ENCODE data around the gene TMPRSS6. TPM values are rescaled to one million over a fixed set of nuclear protein-coding genes. Genes with fewer than 3 reads are reported as not detected.

The TMPRSS6 gene
- total and polyA plus RNA-seq, 2 donors, result 0.04 TPM; not detected in 1

GRCh38 chr22:37058917-37059701, 50.4 kb downstream of the TMPRSS6 start:
- no peak for DNase-seq (ENCODE audit: extremely low spot score)
- no peaks in the 10 kb centered on the region for H3K4me1 ChIP-seq (ENCODE audit: insufficient read depth)
- peaks cover 4% of the 10 kb centered on the region for H3K36me3 ChIP-seq (ENCODE audit: insufficient read depth)
- no peak overlapping the region for H3K4me3 ChIP-seq (ENCODE audit: low read depth, low read length)
- 92% methylated on average over 28 of the region's 28 CpGs for WGBS
- H3K27ac ChIP-seq (ENCODE audit: low read depth), result no peak overlapping the region

GRCh38 chr22:37057796-37058510, 51.6 kb downstream of the TMPRSS6 start:
- Histone ChIP-seq H3K27ac (ENCODE audit: low read depth) (no peak overlapping the region), H3K4me1 (ENCODE audit: insufficient read depth) (no peaks in the 10 kb centered on the region), H3K4me3 (ENCODE audit: low read depth, low read length) (no peak overlapping the region), H3K36me3 (ENCODE audit: insufficient read depth) (peaks cover 4% of the 10 kb centered on the region)
- 85% methylated on average over 12 of the region's 12 CpGs for WGBS
- no peak for DNase-seq (ENCODE audit: extremely low spot score)

DNA sequence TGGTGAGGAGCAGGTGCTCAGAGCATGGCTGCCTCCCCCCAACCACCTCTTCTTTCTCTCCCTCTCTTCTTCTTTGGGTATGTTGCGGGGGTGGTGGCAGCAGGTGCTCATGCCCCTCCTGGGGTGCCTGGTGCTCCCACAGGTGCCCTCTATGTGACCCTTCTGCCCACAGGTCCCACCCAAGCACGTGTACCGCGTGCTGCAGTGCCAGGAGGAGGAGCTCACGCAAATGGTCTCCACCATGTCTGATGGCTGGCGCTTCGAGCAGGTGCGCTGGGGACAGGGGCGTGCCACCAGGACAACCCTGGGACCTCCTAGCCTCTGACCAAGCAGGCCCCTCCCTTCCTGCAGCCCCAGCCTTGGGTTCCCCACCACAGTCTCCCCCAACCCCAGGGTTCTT, 52.3 kb downstream of the TMPRSS6 start:
- Histone ChIP-seq H3K27ac (ENCODE audit: low read depth) (no peak overlapping the region), H3K4me3 (ENCODE audit: low read depth, low read length) (no peak overlapping the region), H3K4me1 (ENCODE audit: insufficient read depth) (no peaks in the 10 kb centered on the region), H3K36me3 (ENCODE audit: insufficient read depth) (peaks cover 4% of the 10 kb centered on the region)
- no peak for DNase-seq (ENCODE audit: extremely low spot score)
- 84% methylated on average over 9 of the region's 9 CpGs for WGBS

- Histone ChIP-seq H3K27ac (ENCODE audit: low read depth) (no peak overlapping the region), H3K36me3 (ENCODE audit: insufficient read depth) (peaks cover 4% of the 10 kb centered on the region), H3K4me1 (ENCODE audit: insufficient read depth) (no peaks in the 10 kb centered on the region), H3K4me3 (ENCODE audit: low read depth, low read length) (no peak overlapping the region)
- no peak for DNase-seq (ENCODE audit: extremely low spot score)
- WGBS, result 97% methylated on average over 13 of the region's 13 CpGs
These were observed 53.3 kb downstream of the TMPRSS6 start for GRCh38 chr22:37056246-37056645.

DNA sequence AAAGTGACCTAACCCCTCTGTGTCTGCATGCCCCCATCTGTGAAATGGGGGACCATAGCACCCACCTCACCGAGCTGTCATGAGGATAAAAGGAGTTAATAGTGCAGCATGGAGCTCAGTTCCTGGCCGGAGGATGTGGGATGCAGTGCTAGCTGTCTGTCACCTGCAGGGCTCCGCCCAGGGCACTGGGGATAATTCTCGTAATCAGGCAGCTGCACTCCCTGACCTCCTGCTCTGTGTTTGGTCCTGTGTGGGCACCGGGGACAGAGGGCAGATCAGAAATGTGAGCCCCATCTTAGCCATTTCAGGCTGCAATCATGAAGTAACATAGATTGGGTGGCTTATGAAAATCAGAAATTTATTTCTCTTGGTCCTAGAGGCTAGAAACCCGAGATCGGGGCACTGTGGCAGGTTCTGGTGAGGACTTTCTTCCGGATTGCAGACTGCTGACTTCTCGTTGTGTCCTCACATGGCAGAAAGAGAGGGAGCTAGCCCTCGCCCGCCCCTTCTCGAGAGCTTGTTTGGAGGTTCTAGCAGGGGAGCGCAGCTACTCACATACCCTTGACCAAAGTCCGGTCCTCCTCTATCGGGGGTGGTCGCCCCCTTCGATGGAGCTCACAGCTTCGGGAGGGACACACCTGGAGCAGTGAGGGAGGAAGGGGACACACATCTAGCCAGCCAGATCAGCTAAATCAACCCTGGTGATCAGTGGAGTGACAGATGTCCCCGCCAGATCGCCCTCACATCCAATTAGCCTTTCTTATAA, 54.7 kb downstream of the TMPRSS6 start:
- H3K4me1 ChIP-seq (ENCODE audit: insufficient read depth), result no peaks in the 10 kb centered on the region
- 94% methylated on average over 20 of the region's 20 CpGs for WGBS
- H3K27ac ChIP-seq (ENCODE audit: low read depth), result no peak overlapping the region
- H3K4me3 ChIP-seq (ENCODE audit: low read depth, low read length), result no peak overlapping the region
- DNase-seq (ENCODE audit: extremely low spot score), result no peak
- peaks cover 4% of the 10 kb centered on the region for H3K36me3 ChIP-seq (ENCODE audit: insufficient read depth)

- 79% methylated on average over 8 of the region's 8 CpGs for WGBS
- DNase-seq (ENCODE audit: extremely low spot score), result no peak
- no peaks in the 10 kb centered on the region for H3K36me3 ChIP-seq (ENCODE audit: insufficient read depth)
These were observed 55.5 kb downstream of the TMPRSS6 start for GRCh38 chr22:37054056-37054395.

GRCh38 chr22:37053310-37054055, 56.0 kb downstream of the TMPRSS6 start:
- H3K4me3 ChIP-seq (ENCODE audit: low read depth, low read length), result no peak overlapping the region
- H3K4me1 ChIP-seq (ENCODE audit: insufficient read depth), result no peaks in the 10 kb centered on the region
- no peak for DNase-seq (ENCODE audit: extremely low spot score)
- no peak overlapping the region for H3K27ac ChIP-seq (ENCODE audit: low read depth)
- no peaks in the 10 kb centered on the region for H3K36me3 ChIP-seq (ENCODE audit: insufficient read depth)
- whole genome bisulfite sequencing, result 70% methylated on average over 16 of the region's 16 CpGs

More at GRCh38 chr22:37054056-37054395, 55.5 kb downstream of the TMPRSS6 start:
- Histone ChIP-seq H3K27ac (ENCODE audit: low read depth) (no peak overlapping the region), H3K4me3 (ENCODE audit: low read depth, low read length) (no peak overlapping the region), H3K4me1 (ENCODE audit: insufficient read depth) (no peaks in the 10 kb centered on the region)

GRCh38 chr22:37052386-37053309, 56.9 kb downstream of the TMPRSS6 start:
- H3K4me1 ChIP-seq (ENCODE audit: insufficient read depth), result no peaks in the 10 kb centered on the region
- H3K27ac ChIP-seq (ENCODE audit: low read depth), result no peak overlapping the region
- H3K4me3 ChIP-seq (ENCODE audit: low read depth, low read length), result peak overlapping the region; percentile 80
- no peak for DNase-seq (ENCODE audit: extremely low spot score)
- 71% methylated on average over 25 of the region's 25 CpGs for WGBS
- H3K36me3 ChIP-seq (ENCODE audit: insufficient read depth), result no peaks in the 10 kb centered on the region

GRCh38 chr22:37051391-37052385, 57.8 kb downstream of the TMPRSS6 start, which contains the start of gene KCTD17:
Gene KCTD17, plus strand, starts transcription at chr22:37051742. Its CDS starts 19 bp downstream, at chr22:37051761.
- H3K27ac ChIP-seq (ENCODE audit: low read depth), result no peak within 1 kb of the TSS
- peak within 1 kb of the TSS; percentile 80 for H3K4me3 ChIP-seq (ENCODE audit: low read depth, low read length)
- 3% methylated on average over 89 of the region's 89 CpGs for WGBS
- no peak for DNase-seq (ENCODE audit: extremely low spot score)
- no peaks in the 10 kb centered on the region for H3K4me1 ChIP-seq (ENCODE audit: insufficient read depth)
- H3K36me3 ChIP-seq (ENCODE audit: insufficient read depth), result no peaks in the 10 kb centered on the region

DNA sequence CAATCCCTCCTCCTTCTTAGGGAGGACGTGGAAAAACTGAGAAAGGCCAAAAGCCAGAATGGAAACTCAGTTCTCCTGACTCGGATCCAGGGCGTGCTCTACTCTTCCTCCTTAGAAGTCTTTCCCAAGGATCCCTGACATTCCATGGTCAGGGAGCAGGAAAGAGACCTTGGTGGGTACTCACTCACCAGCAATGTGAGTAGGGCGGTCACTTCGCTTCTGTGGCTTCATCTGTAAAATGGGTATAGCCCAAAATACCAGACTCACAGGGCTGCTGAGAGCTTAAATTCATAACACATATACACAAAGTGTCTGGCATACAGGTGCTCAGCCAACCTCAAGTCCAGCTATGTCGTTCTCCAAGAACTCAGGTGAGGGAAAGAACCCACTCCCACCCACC, 58.6 kb downstream of the TMPRSS6 start:
- no peak overlapping the region for H3K27ac ChIP-seq (ENCODE audit: low read depth)

GRCh38 chr22:37049224-37049623, 60.3 kb downstream of the TMPRSS6 start:
- Histone ChIP-seq H3K4me3 (ENCODE audit: low read depth, low read length) (no peak overlapping the region), H3K4me1 (ENCODE audit: insufficient read depth) (no peaks in the 10 kb centered on the region), H3K36me3 (ENCODE audit: insufficient read depth) (no peaks in the 10 kb centered on the region), H3K27ac (ENCODE audit: low read depth) (no peak overlapping the region)
- DNase-seq (ENCODE audit: extremely low spot score), result no peak
- WGBS, result 85% methylated on average over 2 of the region's 2 CpGs

More for the DNA sequence above, 58.6 kb downstream of the TMPRSS6 start:
- Histone ChIP-seq H3K4me3 (ENCODE audit: low read depth, low read length) (no peak overlapping the region), H3K36me3 (ENCODE audit: insufficient read depth) (no peaks in the 10 kb centered on the region), H3K4me1 (ENCODE audit: insufficient read depth) (no peaks in the 10 kb centered on the region)
- 79% methylated on average over 6 of the region's 6 CpGs for WGBS
- DNase-seq (ENCODE audit: extremely low spot score), result no peak
